Small intestine (tissue), 7 donors: ENCODE results near the gene TPD52L1. TPM values are rescaled to one million over a fixed set of nuclear protein-coding genes. Genes with fewer than 3 reads are reported as not detected.
"Not testable (repeated sequence)": the region's sequence is repeated elsewhere in the genome, so short reads cannot be mapped to it uniquely, and the experiment has no call there.

Source experiments
- DNase-seq, 2 donors: peaks; one replicate each; pipeline versions ENCODE4 v3.0.0 to v3.0.0-alpha.2; 2013
- FAIRE-seq: peaks from 2 replicates; lab custom pipeline; 2012; peaks lifted over from hg19 to GRCh38; lab: Jason Lieb, UNC
- H3K27ac ChIP-seq, 3 donors: one replicate each; pipeline ENCODE4 v1.5.1; 2013; ENCODE audit warnings: low read length in 2 of 3, mild to moderate bottlenecking in 2 of 3, control low read depth in 1 of 3, inconsistent platforms in 1 of 3, low read depth in 1 of 3, moderate library complexity in 1 of 3
- H3K27me3 ChIP-seq, 3 donors: one replicate each; pipeline ENCODE4 v1.6.1; 2013; ENCODE audit warnings: low read length in 3 of 3, inconsistent platforms in 1 of 3; ENCODE audit not compliant: control insufficient read depth in 3 of 3, insufficient read depth in 3 of 3
- H3K36me3 ChIP-seq, 3 donors: one replicate each; pipeline ENCODE4 v1.6.1; 2013; ENCODE audit warnings: low read length in 3 of 3, inconsistent platforms in 1 of 3, low read depth in 1 of 3, mild to moderate bottlenecking in 1 of 3, moderate library complexity in 1 of 3; ENCODE audit not compliant: control insufficient read depth in 3 of 3, insufficient read depth in 2 of 3
- H3K4me1 ChIP-seq, 3 donors: one replicate each; pipeline ENCODE4 v1.6.1; 2013; ENCODE audit warnings: low read length in 2 of 3, inconsistent platforms in 1 of 3, low read depth in 1 of 3, mild to moderate bottlenecking in 1 of 3, moderate library complexity in 1 of 3; ENCODE audit not compliant: control insufficient read depth in 3 of 3, insufficient read depth in 2 of 3
- H3K4me3 ChIP-seq, 3 donors: one replicate each; pipeline ENCODE4 v1.5.1; 2013; ENCODE audit warnings: low read length in 3 of 3, control low read depth in 1 of 3, inconsistent platforms in 1 of 3, low read depth in 1 of 3, mild to moderate bottlenecking in 1 of 3, moderate library complexity in 1 of 3
- H3K9me3 ChIP-seq, 2 donors: one replicate each; pipeline ENCODE4 v1.6.1; 2013; ENCODE audit warnings: low read depth in 1 of 2, low read length in 1 of 2; ENCODE audit not compliant: control insufficient read depth in 2 of 2, insufficient read depth in 1 of 2
- WGBS, 3 donors: extraction: QIAGEN DNeasy Blood & Tissue Kit; methylation state at CpG; one replicate each; pipeline ENCODE4 v1.1.7; 2013; 5-methylcytosine and 5-hydroxymethylcytosine counted together
- polyA plus RNA-seq, 4 donors: library from polyadenylated mRNA; stranded (reverse) in 3 of 4; unstranded in 1 of 4; fragments of 200-250 nt in 3 of 4; fragments of 120-200 nt in 1 of 4; gene quantifications; one replicate each; pipeline versions ENCODE4 v1.2.1 to v1.2.3, GENCODE V29; 2013
- donor health status: healthy with polysubstance abuse.
- donor health status: control.
- donor health status: control.
- donor health status: Bipolar disorder and iron deficiency.
- donor health status: healthy.

The TPD52L1 gene
- polyA plus RNA-seq, 4 donors, result 10.8 to 179 (median 30.7) TPM

GRCh38 chr6:125279961-125280360 is 126.4 kb downstream of the TPD52L1 start:
- DNase-seq (no peak), FAIRE-seq (no peak)
- H3K4me3 ChIP-seq, result no peak overlapping the region
- WGBS, 3 donors, result 84 to 95% (median 92%) methylated on average over 7 of the region's 7 CpGs
- peaks cover 0 to 13% of the 10 kb centered on the region in 2 donors for H3K9me3 ChIP-seq
- H3K27me3 ChIP-seq, result no peaks in the 10 kb centered on the region
- peaks cover 4 to 22% (median 5%) of the 10 kb centered on the region in 3 donors for H3K36me3 ChIP-seq
- no peak overlapping the region for H3K27ac ChIP-seq
- H3K4me1 ChIP-seq, result peaks cover 0 to 6% (median 1%) of the 10 kb centered on the region in 3 donors

- 84 to 95% (median 92%) methylated on average over 11 of the region's 11 CpGs for WGBS, 3 donors
- not testable (repeated sequence) for H3K27ac ChIP-seq, DNase-seq, H3K4me3 ChIP-seq, H3K4me1 ChIP-seq, FAIRE-seq, H3K27me3 ChIP-seq
- Histone ChIP-seq H3K36me3 (peaks cover 4 to 22% (median 5%) of the 10 kb centered on the region in 3 donors), H3K9me3 (peaks cover 0 to 13% of the 10 kb centered on the region in 2 donors)
These were observed 126.9 kb downstream of the TPD52L1 start for GRCh38 chr6:125280370-125281035.

GRCh38 chr6:125282470-125282869 is 128.9 kb downstream of the TPD52L1 start:
- peaks cover 0 to 17% (median 0%) of the 10 kb centered on the region in 3 donors for H3K36me3 ChIP-seq
- FAIRE-seq, H3K4me1 ChIP-seq, DNase-seq, H3K27ac ChIP-seq, H3K4me3 ChIP-seq, H3K27me3 ChIP-seq: not testable (repeated sequence)
- WGBS, 3 donors, result 94 to 99% (median 98%) methylated on average over 3 of the region's 3 CpGs
- H3K9me3 ChIP-seq, result peaks cover 0 to 14% of the 10 kb centered on the region in 2 donors

- no peak overlapping the region for H3K4me3 ChIP-seq
- FAIRE-seq, result no peak
- peaks cover 0 to 17% of the 10 kb centered on the region in 2 donors for H3K9me3 ChIP-seq
- no peaks in the 10 kb centered on the region for H3K4me1 ChIP-seq
- DNase-seq, result no peak
- WGBS, 3 donors, result 98 to 100% (median 100%) methylated on average over 1 of the region's 1 CpG
- H3K36me3 ChIP-seq, result peaks cover under 1 to 23% (median 7%) of the 10 kb centered on the region in 3 donors
- H3K27me3 ChIP-seq, result no peaks in the 10 kb centered on the region
- no peak overlapping the region for H3K27ac ChIP-seq
These were observed 131.8 kb downstream of the TPD52L1 start for GRCh38 chr6:125285353-125285752.

- Histone ChIP-seq H3K27me3 (no peaks in the 10 kb centered on the region), H3K36me3 (peaks cover 2 to 17% (median 7%) of the 10 kb centered on the region in 3 donors), H3K4me3 (no peak overlapping the region), H3K4me1 (no peaks in the 10 kb centered on the region), H3K27ac (no peak overlapping the region), H3K9me3 (peaks cover 0 to 11% of the 10 kb centered on the region in 2 donors)
- DNase-seq (no peak), FAIRE-seq (no peak)
- WGBS, 3 donors, result 94 to 100% (median 95%) methylated on average over 1 of the region's 1 CpG
These were observed 132.4 kb downstream of the TPD52L1 start for GRCh38 chr6:125285936-125286335.

- no peak for DNase-seq
- Histone ChIP-seq H3K4me3 (no peak overlapping the region), H3K4me1 (no peaks in the 10 kb centered on the region), H3K36me3 (peaks cover 2 to 24% (median 7%) of the 10 kb centered on the region in 3 donors), H3K27me3 (no peaks in the 10 kb centered on the region), H3K27ac (no peak overlapping the region), H3K9me3 (peaks cover 0 to 5% of the 10 kb centered on the region in 2 donors)
- FAIRE-seq, result no peak
- 93 to 96% (median 96%) methylated on average over 9 of the region's 9 CpGs for WGBS, 3 donors
These were observed 134.1 kb downstream of the TPD52L1 start for GRCh38 chr6:125287718-125288117.

- 94 to 99% (median 96%) methylated on average over 3 of the region's 3 CpGs for WGBS, 3 donors
- FAIRE-seq (no peak), DNase-seq (no peak)
- H3K27ac ChIP-seq, result no peak overlapping the region
- H3K9me3 ChIP-seq, result no peaks in the 10 kb centered on the region
- H3K27me3 ChIP-seq, result no peaks in the 10 kb centered on the region
- H3K36me3 ChIP-seq, result peaks cover 8 to 23% (median 16%) of the 10 kb centered on the region in 3 donors
- no peaks in the 10 kb centered on the region for H3K4me1 ChIP-seq
- H3K4me3 ChIP-seq, result no peak overlapping the region
These were observed 140.0 kb downstream of the TPD52L1 start for GRCh38 chr6:125293587-125293986.

GRCh38 chr6:125294036-125294435 is 140.5 kb downstream of the TPD52L1 start:
- Histone ChIP-seq H3K9me3 (no peaks in the 10 kb centered on the region), H3K36me3 (peaks cover 8 to 25% (median 16%) of the 10 kb centered on the region in 3 donors), H3K27ac (no peak overlapping the region), H3K27me3 (no peaks in the 10 kb centered on the region), H3K4me3 (no peak overlapping the region), H3K4me1 (no peaks in the 10 kb centered on the region)
- 89 to 97% (median 89%) methylated on average over 1 of the region's 1 CpG for WGBS, 3 donors
- FAIRE-seq, result no peak
- no peak for DNase-seq
